ENCODE results near the gene ENOPH1. TPM values are rescaled to one million over a fixed set of nuclear protein-coding genes. Genes with fewer than 3 reads are reported as not detected.

ENOPH1 gene
- total and polyA plus RNA-seq, 2 of the 13 experiments (the other 11 are each of a cell fraction or from before 2014, with no cell fraction given): 15.5 to 64.3 TPM

DNA sequence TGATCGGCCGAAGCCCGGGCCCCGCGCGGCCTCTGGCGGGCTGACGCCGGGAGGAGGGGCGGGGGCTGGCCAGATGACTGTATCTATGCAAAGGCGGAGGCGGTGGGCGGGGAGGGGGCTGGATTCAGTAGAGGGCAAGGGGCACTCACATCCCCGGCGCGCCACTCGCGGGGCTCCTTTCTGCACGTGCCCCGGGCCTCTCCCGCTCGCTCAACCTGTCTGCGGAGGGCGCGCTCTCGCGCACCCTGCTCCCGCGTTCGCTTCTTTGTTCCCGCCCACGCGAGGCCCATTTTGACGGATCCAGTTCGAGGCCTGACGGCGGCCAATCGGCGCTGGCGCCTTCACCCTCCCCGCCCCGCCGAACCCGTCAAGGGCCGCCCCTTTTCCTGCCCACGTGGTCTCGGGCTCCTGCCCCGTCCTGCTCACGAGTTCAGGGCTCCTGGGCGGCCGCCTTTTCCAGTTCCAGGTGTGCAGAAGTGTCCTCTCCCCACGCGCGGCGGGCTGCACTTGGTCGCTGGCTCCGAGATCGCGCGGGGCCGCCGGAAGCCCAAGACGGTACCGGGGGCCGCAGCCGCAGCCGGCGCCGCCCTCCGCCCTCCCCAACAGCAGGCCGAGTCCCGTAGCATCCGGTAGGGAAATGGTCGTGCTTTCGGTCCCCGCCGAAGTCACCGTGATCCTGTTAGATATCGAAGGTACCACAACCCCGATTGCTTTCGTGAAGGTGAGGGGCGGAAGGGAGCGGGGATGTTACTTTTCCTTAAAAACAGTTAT is at the start of gene ENOPH1, which contains the start of gene HNRNPDL (continued):
- peak; percentile 94 for TF ChIP-seq BORCS8-MEF2B (CRISPR knock-in tag; IDR thresholded peaks at IDR 0.05)
- TF ChIP-seq ZNF569 (CRISPR knock-in tag; IDR thresholded peaks at IDR 0.05; ENCODE audit: borderline replicate concordance): peak; percentile 81; the same call in 1 of the 2 replicates
- TF ChIP-seq MEIS1 (CRISPR knock-in tag; IDR thresholded peaks at IDR 0.05; ENCODE audit: borderline replicate concordance): peak; percentile 57; the same call in 1 of the 2 replicates
- 0 out of 2 replicates have a peak, but pooled peaks have one; percentile 37 for TF ChIP-seq ZNF335 (CRISPR knock-in tag; IDR thresholded peaks at IDR 0.05)
- TF ChIP-seq, protein P1, sequence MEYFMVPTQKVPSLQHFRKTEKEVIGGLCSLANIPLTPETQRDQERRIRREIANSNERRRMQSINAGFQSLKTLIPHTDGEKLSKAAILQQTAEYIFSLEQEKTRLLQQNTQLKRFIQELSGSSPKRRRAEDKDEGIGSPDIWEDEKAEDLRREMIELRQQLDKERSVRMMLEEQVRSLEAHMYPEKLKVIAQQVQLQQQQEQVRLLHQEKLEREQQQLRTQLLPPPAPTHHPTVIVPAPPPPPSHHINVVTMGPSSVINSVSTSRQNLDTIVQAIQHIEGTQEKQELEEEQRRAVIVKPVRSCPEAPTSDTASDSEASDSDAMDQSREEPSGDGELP (IDR thresholded peaks at IDR 0.05; ENCODE audit: borderline replicate concordance, low read depth): peak; percentile 67; the same call in 1 of the 2 replicates
- no peak for TF ChIP-seq RORA (CRISPR knock-in tag; IDR thresholded peaks at IDR 0.05)
- TF ChIP-seq, protein P2, sequence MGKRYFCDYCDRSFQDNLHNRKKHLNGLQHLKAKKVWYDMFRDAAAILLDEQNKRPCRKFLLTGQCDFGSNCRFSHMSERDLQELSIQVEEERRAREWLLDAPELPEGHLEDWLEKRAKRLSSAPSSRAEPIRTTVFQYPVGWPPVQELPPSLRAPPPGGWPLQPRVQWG (CRISPR knock-in tag; IDR thresholded peaks at IDR 0.05; ENCODE audit: borderline replicate concordance, low read depth): no peak
- no peak; the same call in 1 of the 2 replicates for TF ChIP-seq NCOR1 (IDR thresholded peaks at IDR 0.05; ENCODE audit: borderline replicate concordance, low read length)
- TF ChIP-seq, protein P3, sequence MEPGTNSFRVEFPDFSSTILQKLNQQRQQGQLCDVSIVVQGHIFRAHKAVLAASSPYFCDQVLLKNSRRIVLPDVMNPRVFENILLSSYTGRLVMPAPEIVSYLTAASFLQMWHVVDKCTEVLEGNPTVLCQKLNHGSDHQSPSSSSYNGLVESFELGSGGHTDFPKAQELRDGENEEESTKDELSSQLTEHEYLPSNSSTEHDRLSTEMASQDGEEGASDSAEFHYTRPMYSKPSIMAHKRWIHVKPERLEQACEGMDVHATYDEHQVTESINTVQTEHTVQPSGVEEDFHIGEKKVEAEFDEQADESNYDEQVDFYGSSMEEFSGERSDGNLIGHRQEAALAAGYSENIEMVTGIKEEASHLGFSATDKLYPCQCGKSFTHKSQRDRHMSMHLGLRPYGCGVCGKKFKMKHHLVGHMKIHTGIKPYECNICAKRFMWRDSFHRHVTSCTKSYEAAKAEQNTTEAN (CRISPR knock-in tag; conservative IDR thresholded peaks at IDR 0.05): peak; percentile 94
- peak; percentile 85; the same call in 1 of the 2 replicates for TF ChIP-seq MTF1 (CRISPR knock-in tag; IDR thresholded peaks at IDR 0.05)
- no peak for TF ChIP-seq ZFP1 (CRISPR knock-in tag; IDR thresholded peaks at IDR 0.05)
- TF ChIP-seq, protein P4, sequence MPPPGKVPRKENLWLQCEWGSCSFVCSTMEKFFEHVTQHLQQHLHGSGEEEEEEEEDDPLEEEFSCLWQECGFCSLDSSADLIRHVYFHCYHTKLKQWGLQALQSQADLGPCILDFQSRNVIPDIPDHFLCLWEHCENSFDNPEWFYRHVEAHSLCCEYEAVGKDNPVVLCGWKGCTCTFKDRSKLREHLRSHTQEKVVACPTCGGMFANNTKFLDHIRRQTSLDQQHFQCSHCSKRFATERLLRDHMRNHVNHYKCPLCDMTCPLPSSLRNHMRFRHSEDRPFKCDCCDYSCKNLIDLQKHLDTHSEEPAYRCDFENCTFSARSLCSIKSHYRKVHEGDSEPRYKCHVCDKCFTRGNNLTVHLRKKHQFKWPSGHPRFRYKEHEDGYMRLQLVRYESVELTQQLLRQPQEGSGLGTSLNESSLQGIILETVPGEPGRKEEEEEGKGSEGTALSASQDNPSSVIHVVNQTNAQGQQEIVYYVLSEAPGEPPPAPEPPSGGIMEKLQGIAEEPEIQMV (CRISPR knock-in tag; IDR thresholded peaks at IDR 0.05; ENCODE audit: low read depth): peak; percentile 77; the same call in 1 of the 2 replicates
- TF ChIP-seq, protein P5, sequence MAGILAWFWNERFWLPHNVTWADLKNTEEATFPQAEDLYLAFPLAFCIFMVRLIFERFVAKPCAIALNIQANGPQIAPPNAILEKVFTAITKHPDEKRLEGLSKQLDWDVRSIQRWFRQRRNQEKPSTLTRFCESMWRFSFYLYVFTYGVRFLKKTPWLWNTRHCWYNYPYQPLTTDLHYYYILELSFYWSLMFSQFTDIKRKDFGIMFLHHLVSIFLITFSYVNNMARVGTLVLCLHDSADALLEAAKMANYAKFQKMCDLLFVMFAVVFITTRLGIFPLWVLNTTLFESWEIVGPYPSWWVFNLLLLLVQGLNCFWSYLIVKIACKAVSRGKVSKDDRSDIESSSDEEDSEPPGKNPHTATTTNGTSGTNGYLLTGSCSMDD (CRISPR knock-in tag; IDR thresholded peaks at IDR 0.05): peak; percentile 81; the same call in 1 of the 2 replicates
- TF ChIP-seq RBM22 (optimal IDR thresholded peaks at IDR 0.05; ENCODE audit: low read length): no peak
- TF ChIP-seq ZNF205 (CRISPR knock-in tag; IDR thresholded peaks at IDR 0.05): no peak
- no peak for TF ChIP-seq ZNF333 (CRISPR knock-in tag; IDR thresholded peaks at IDR 0.05; ENCODE audit: borderline replicate concordance)
- TF ChIP-seq ZNF337 (CRISPR knock-in tag; IDR thresholded peaks at IDR 0.05; ENCODE audit: borderline replicate concordance, low read depth): no peak
- peak; percentile 74; the same call in 1 of the 2 replicates for TF ChIP-seq ISX (CRISPR knock-in tag; conservative IDR thresholded peaks at IDR 0.05)
- TF ChIP-seq HOXA7 (CRISPR knock-in tag; IDR thresholded peaks at IDR 0.05): 0 out of 2 replicates have a peak, but pooled peaks have one; percentile 62
- TF ChIP-seq NFE2 (CRISPR knock-in tag; IDR thresholded peaks at IDR 0.05): no peak
- TF ChIP-seq, protein P6, sequence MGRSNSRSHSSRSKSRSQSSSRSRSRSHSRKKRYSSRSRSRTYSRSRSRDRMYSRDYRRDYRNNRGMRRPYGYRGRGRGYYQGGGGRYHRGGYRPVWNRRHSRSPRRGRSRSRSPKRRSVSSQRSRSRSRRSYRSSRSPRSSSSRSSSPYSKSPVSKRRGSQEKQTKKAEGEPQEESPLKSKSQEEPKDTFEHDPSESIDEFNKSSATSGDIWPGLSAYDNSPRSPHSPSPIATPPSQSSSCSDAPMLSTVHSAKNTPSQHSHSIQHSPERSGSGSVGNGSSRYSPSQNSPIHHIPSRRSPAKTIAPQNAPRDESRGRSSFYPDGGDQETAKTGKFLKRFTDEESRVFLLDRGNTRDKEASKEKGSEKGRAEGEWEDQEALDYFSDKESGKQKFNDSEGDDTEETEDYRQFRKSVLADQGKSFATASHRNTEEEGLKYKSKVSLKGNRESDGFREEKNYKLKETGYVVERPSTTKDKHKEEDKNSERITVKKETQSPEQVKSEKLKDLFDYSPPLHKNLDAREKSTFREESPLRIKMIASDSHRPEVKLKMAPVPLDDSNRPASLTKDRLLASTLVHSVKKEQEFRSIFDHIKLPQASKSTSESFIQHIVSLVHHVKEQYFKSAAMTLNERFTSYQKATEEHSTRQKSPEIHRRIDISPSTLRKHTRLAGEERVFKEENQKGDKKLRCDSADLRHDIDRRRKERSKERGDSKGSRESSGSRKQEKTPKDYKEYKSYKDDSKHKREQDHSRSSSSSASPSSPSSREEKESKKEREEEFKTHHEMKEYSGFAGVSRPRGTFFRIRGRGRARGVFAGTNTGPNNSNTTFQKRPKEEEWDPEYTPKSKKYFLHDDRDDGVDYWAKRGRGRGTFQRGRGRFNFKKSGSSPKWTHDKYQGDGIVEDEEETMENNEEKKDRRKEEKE (IDR thresholded peaks at IDR 0.05): no peak
